K562 (cell line): Measurements from ENCODE around the gene KAT5. TPM values are rescaled to one million over a fixed set of nuclear protein-coding genes. Genes with fewer than 3 reads are reported as not detected.

Experiments
- CBX5 ChIP-seq: IDR thresholded peaks from 2 replicates; pipeline ENCODE4 v1.6.1; 2014; ENCODE audit warnings: low read depth, borderline replicate concordance
- CCNT2 ChIP-seq: IDR thresholded peaks from 2 replicates; pipeline ENCODE4 v1.6.1; 2011; ENCODE audit warnings: borderline replicate concordance, low read depth, mild to moderate bottlenecking, moderate library complexity, mixed read lengths, low read length; ENCODE audit not compliant: insufficient read length; ENCODE audit errors: extremely low read depth
- GATAD2A ChIP-seq: fragments of 450-650 bp; IDR thresholded peaks from 2 replicates; pipeline ENCODE4 v1.6.1; 2017
- HOXB6 ChIP-seq: fragments of 250-450 bp; sonication (Bioruptor Pico); IDR thresholded peaks from 2 replicates; pipeline ENCODE4 v1.5.1; 2022; ENCODE audit warnings: mild to moderate bottlenecking, borderline replicate concordance
- MYC ChIP-seq, 2 experiments: fragments of 250-450 bp in 1 of 2; sonication (Bioruptor Pico) in 1 of 2; IDR thresholded peaks; 2 replicates each; pipeline versions ENCODE4 v1.5.1 to v1.6.1; 2012 to 2021; ENCODE audit warnings: low read depth in 2 of 2, borderline replicate concordance in 1 of 2, improper control_type of control experiment in 1 of 2, low read length in 1 of 2, mild to moderate bottlenecking in 1 of 2, moderate library complexity in 1 of 2
- NRF1 ChIP-seq, 2 experiments: fragments of 450-650 bp; IDR thresholded peaks in 1 of 2; conservative IDR thresholded peaks in 1 of 2; 2 replicates each; pipeline ENCODE4 v1.6.1; 2014; ENCODE audit warnings: mild to moderate bottlenecking in 2 of 2
- RUNX1 ChIP-seq: sonication (generic); IDR thresholded peaks from 2 replicates; pipeline ENCODE4 v1.6.1; 2016; ENCODE audit warnings: antibody characterized with exemption, low read depth
- SRSF7 ChIP-seq: fragments of 200-400 bp; formaldehyde crosslinking; optimal IDR thresholded peaks from 2 replicates; pipeline ENCODE3; 2017; ENCODE audit warnings: mild to moderate bottlenecking, low read depth, low read length
- TAF9B ChIP-seq: fragments of 450-650 bp; IDR thresholded peaks from 2 replicates; pipeline ENCODE4 v1.6.1; 2018; ENCODE audit warnings: mild to moderate bottlenecking; ENCODE audit not compliant: partially characterized antibody
- TRIM28 ChIP-seq: fragments of 450-650 bp; IDR thresholded peaks from 2 replicates; pipeline ENCODE4 v1.6.1; 2017
- ZKSCAN8 ChIP-seq: fragments of 200-800 bp; sonication (Bioruptor generic); IDR thresholded peaks from 2 replicates; pipeline ENCODE4 v1.6.1; 2016; ENCODE audit warnings: missing genetic modification characterization, missing compliant biosample characterization
- ZNF239 ChIP-seq: fragments of 250-450 bp; sonication (Bioruptor Pico); IDR thresholded peaks from 2 replicates; pipeline ENCODE4 v1.4.0; 2020; ENCODE audit warnings: mild to moderate bottlenecking
- ZNF263 ChIP-seq: sonication (generic); formaldehyde crosslinking; IDR thresholded peaks from 2 replicates; pipeline ENCODE4 v1.8.0; 2022; ENCODE audit warnings: mild to moderate bottlenecking, missing genetic modification reagents, borderline replicate concordance
- polyA plus RNA-seq, 8 experiments: library from polyadenylated mRNA; depleted of rRNA in 4 of 8; stranded (reverse) in 5 of 8; unstranded in 3 of 8; fragments of >200 nt; fragmentation: Nextera tagmentation in 2 of 8; fragmentation: Illumina TruSeq in 1 of 8; extraction: Ambion mirVana in 2 of 8; extraction: Trizol in 1 of 8; gene quantifications; 2 replicates each; pipeline versions ENCODE4 v1.2.1 to v1.2.3, GENCODE V29; 2011 to 2014; ENCODE audit warnings: inconsistent platforms in 1 of 8, missing spikeins in 1 of 8
- total RNA-seq, 7 experiments: library from RNA; depleted of rRNA in 6 of 7; stranded (reverse); fragments of >200 nt in 6 of 7; fragmentation: Illumina TruSeq in 2 of 7; extraction: Trizol in 2 of 7; gene quantifications; 2 replicates each; pipeline versions ENCODE4 v1.2.1 to v1.2.3, GENCODE V29; 2011 to 2021; ENCODE audit warnings: low replicate concordance in 1 of 7
- TF ChIP-seq, protein P1 (sequence below): IDR thresholded peaks from 3 replicates; pipeline ENCODE4 v1.6.1; 2011; ENCODE audit warnings: borderline replicate concordance, mild to moderate bottlenecking, moderate library complexity; ENCODE audit not compliant: insufficient read length; ENCODE audit errors: extremely low read depth
- TF ChIP-seq, protein P2 (sequence below): fragments of 450-650 bp; IDR thresholded peaks from 2 replicates; pipeline ENCODE4 v1.6.1; 2016

The KAT5 gene
- total and polyA plus RNA-seq, 9 of the 15 experiments (the other 6 are each of a cell fraction or from before 2014, with no cell fraction given): 3.6 to 76.8 (median 52.7) TPM

DNA sequence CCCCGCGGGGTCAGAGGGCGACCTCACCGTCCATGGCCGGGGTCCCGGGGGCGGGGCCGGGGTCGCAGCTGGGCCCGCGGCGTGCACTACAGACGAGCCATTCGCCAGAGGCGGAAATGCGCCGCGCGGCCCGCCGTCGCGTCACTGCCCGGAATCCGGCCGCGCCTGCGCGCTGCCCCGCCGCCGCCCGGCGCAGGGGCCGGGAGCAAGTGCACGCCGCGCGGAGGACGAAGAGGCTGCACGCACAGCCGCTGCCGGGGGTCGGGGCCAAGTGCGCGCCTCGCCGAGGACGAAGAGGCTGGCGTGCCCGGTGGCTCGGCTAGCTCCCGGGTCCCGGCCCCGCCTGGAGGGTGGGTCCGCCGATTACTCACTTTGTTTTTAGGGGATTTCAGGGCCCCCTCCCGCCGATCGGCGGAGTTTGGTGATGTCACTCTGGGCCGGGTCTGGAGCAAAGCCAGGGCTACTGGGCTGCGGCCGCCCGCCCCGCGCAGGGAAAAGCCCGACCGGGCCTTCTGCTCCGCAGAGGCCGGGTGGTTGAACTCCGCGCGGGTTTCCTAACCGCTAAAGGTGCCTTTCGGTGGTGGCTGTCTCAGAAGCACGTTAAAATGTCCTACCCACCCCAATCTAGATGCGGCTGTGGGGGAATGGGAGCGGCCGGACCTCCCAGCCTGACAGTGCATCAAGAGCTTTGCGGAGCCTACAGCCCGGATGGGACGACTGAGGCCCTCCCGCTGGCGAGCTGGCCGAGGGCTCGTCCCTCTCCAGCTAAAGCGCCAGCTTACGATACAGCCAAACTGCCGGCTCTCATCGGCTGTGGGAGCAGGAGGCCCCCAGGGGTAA is 49.0 kb upstream of the KAT5 start, which contains the start of gene RELA (continued):
- TF ChIP-seq, protein P1, sequence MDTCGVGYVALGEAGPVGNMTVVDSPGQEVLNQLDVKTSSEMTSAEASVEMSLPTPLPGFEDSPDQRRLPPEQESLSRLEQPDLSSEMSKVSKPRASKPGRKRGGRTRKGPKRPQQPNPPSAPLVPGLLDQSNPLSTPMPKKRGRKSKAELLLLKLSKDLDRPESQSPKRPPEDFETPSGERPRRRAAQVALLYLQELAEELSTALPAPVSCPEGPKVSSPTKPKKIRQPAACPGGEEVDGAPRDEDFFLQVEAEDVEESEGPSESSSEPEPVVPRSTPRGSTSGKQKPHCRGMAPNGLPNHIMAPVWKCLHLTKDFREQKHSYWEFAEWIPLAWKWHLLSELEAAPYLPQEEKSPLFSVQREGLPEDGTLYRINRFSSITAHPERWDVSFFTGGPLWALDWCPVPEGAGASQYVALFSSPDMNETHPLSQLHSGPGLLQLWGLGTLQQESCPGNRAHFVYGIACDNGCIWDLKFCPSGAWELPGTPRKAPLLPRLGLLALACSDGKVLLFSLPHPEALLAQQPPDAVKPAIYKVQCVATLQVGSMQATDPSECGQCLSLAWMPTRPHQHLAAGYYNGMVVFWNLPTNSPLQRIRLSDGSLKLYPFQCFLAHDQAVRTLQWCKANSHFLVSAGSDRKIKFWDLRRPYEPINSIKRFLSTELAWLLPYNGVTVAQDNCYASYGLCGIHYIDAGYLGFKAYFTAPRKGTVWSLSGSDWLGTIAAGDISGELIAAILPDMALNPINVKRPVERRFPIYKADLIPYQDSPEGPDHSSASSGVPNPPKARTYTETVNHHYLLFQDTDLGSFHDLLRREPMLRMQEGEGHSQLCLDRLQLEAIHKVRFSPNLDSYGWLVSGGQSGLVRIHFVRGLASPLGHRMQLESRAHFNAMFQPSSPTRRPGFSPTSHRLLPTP: no peak
- TF ChIP-seq, protein P2, sequence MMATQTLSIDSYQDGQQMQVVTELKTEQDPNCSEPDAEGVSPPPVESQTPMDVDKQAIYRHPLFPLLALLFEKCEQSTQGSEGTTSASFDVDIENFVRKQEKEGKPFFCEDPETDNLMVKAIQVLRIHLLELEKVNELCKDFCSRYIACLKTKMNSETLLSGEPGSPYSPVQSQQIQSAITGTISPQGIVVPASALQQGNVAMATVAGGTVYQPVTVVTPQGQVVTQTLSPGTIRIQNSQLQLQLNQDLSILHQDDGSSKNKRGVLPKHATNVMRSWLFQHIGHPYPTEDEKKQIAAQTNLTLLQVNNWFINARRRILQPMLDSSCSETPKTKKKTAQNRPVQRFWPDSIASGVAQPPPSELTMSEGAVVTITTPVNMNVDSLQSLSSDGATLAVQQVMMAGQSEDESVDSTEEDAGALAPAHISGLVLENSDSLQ: no peak; the same call in 1 of the 2 replicates
- TF ChIP-seq GATAD2A: no peak
- TF ChIP-seq MYC (IDR thresholded peaks at IDR 0.05; ENCODE audit: low read depth, low read length): peak; percentile 77; the same call in 1 of the 2 replicates
- peak; percentile 71; the same call in 1 of the 2 replicates for TF ChIP-seq MYC (CRISPR knock-in tag; IDR thresholded peaks at IDR 0.05; ENCODE audit: borderline replicate concordance, low read depth)
- no peak for TF ChIP-seq ZKSCAN8
- no peak for TF ChIP-seq SRSF7
- TF ChIP-seq RUNX1: no peak
- TF ChIP-seq CBX5: no peak
- peak; percentile 92 to 93 for TF ChIP-seq NRF1 (conservative IDR thresholded peaks at IDR 0.05 in 1 of 2, IDR thresholded peaks at IDR 0.05 in 1 of 2)
- no peak for TF ChIP-seq HOXB6
- no peak for TF ChIP-seq ZNF239 (CRISPR knock-in tag)
- peak; percentile 5; the same call in 1 of the 2 replicates for TF ChIP-seq ZNF263 (CRISPR knock-in tag)
- peak; percentile 92 for TF ChIP-seq CCNT2
- no peak for TF ChIP-seq TRIM28
- TF ChIP-seq TAF9B: no peak
